GM21526 (cell line): ENCODE data around the gene MCEMP1.
A peak's percentile ranks its signal among the peaks of the same experiment; 100 is the strongest.
"Not testable (repeated sequence)": the region's sequence is repeated elsewhere in the genome, so short reads cannot be mapped to it uniquely, and the experiment has no call there.

Source experiments
- ATAC-seq: cut with Tn5 transposase; IDR thresholded peaks from one replicate; pipeline ENCODE4 v1.9.1; 2021; ENCODE audit warnings: moderate library complexity; ENCODE audit not compliant: unreplicated experiment, low FRiP score

Gene MCEMP1

GRCh38 chr19:7643031-7643415 is 33.9 kb upstream of the MCEMP1 start:
- no peak for ATAC-seq

- ATAC-seq: not testable (repeated sequence)
Measured at GRCh38 chr19:7643629-7644549, 33.0 kb upstream of the MCEMP1 start.

DNA sequence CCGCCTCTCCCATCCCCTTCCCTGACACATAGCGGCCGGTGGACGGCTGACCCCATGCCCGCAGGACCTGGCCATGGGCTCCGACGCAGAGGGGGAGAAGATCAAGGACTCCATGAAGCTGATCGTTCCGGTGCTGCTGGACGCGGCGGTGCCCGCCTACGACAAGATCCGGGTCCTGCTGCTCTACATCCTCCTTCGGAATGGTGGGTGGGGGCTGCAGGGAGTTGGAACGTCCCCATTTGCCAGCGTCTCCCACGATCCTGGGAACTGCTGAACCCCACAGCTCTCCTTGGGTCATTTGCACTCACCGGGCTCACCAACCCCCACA is 32.4 kb upstream of the MCEMP1 start:
- ATAC-seq: no peak

DNA sequence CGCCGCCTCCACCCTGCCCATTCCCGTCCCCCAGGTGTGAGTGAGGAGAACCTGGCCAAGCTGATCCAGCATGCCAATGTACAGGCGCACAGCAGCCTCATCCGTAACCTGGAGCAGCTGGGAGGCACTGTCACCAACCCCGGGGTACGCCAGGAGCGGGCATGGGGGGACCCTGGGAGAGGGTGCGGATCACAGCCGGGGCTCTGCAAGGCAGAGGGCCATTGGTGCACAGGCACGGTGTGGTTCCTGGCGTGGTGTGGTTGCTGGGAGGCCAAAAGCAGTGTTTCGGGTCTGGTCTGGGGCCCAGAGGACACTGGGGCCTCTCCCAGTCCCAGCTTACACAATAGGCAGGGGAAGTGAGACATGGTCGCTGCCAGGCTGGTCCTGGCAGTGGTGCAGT is 31.7 kb upstream of the MCEMP1 start:
- no peak for ATAC-seq

- no peak for ATAC-seq
Measured at GRCh38 chr19:7645656-7646425, 31.0 kb upstream of the MCEMP1 start.

DNA sequence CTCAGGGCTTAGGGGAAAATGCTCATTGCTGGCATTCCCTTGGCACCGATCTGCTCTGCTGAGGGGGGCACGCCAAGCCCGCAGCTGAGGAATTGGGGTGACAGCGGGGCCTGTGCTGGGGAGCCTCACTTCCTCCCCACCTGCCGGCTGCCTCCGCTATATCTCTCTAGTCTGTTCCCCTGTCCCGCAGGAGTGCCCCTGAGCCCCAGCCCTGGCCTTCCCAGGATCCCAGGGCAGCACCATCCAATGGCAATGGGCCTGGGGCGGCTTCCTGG is 30.5 kb upstream of the MCEMP1 start:
- ATAC-seq: no peak

DNA sequence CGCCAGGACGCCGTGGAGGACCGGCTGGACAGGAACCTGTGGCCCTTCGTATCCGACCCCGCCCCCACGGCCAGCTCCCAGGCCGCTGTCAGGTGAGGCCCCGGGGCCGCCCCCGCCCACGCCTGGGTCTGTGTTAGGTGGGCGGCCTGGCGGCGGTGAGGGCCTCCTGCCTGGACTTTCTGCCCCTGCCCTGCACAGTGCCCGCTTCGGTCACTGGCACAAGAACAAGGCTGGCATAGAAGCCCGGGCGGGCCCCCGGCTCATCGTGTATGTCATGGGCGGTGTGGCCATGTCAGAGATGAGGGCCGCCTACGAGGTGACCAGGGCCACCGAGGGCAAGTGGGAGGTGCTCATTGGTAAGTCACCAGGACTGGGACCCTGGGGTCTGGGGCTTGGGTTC is 29.7 kb upstream of the MCEMP1 start:
- ATAC-seq: no peak

DNA sequence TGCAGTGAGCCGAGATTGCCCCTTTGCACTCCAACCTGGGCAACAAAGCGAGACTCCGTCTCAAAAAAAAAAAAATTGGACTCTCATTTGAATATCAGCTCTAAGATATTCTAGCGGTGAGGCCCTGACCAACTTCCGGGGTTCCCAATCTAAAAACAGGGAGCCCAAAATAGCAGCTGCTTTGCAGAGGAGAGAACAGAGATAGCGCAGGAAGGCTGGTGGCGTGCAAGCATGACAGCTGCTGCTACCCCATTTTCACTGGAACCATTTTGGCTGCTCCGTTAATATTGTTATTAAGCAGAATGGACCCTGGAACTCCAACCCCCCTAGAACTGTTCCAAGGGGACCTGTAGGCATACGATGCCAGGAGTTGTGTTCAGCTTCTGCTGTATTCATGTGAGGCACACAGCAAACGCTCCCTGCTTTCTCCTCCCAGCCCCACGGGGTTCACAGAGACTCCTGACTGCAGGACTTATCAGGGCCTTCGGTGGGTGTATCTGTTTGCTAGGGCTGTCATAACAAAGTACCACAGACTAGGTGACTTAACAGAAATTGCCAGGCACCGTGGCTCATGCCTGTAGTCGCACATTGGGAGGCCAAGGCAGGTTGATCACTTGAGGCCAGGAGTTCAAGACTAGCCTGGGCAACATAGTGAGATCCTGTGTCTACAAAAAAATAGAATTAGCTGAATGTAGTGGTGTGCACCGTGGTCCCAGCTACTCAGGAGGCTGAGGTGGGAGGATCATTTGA is 28.4 kb upstream of the MCEMP1 start:
- ATAC-seq: no peak

- ATAC-seq: no peak
Measured at GRCh38 chr19:7650148-7650547, 26.7 kb upstream of the MCEMP1 start.

- ATAC-seq: no peak
Measured at GRCh38 chr19:7652061-7652641, 24.7 kb upstream of the MCEMP1 start.

DNA sequence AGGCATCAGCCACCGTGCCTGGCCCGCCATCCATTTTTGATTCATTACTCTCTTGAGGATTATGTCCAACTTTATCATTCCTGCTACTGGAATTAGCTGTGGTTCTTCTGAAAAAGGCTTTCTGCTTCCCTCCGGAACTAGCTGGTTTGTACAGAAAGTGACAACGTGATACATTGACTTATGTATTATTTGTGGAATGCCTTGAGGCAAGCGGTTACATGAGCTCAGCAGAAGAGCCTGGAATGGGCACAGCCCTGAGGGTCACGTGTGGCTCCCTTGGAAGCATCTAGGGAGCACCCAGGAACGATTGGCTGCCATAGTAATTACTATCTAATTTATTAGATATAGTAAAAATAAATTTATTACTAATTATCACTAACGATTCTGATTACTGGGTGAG is 22.5 kb upstream of the MCEMP1 start:
- ATAC-seq: no peak

GRCh38 chr19:7655581-7655980 is 21.3 kb upstream of the MCEMP1 start:
- ATAC-seq: no peak

DNA sequence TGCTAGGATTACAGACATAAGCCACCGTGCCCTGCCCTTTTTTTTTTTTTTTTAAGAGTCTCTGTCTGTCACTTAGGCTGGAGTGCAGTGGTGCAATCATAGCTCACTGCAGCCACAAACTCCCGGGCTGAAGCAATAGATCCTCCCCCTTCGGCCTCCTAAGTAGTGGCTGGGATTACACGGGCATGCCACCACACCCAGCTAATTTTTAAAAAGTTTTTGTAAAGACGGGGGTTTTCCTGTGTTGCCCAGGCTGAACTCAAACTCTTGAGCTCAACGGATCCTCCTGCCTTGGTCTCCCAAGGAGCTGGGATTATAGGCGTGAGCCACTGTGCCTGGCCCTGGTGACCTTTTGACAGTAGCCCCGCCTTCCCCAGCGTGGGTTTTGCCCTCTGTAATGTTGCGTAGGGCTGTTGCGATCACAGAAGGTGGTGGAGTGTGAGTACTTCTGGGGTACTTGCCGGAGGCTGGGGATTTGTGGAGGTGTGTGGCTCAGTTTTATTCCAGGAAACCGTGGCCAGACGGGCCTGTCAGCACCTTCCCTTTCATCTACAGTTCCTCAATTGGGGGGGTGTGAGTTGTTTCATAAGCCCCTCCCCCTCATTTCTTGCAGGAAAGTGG is 19.6 kb upstream of the MCEMP1 start:
- ATAC-seq: no peak

DNA sequence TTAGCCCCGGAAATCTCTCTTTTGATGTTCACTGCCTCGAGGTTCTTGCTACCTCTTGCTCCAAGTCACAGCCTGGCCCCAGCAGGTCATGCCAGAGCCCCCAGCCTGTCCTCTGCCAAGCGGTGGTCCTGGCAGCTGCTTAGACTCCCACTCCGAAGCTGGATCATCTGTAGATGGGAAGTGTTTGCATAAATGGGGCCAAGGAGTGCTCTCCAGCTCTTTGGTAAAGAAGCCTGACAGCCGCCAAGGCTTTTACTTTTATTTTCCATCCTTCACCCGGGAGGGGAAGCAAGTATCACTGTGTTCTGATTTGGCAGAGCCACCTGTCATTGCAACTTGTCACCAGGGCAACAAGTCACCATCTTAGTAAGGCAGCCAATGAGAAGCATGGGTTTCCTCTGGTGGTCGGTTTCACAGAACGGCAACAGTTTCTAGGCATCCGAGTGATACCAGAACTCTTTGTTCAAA is 18.6 kb upstream of the MCEMP1 start:
- ATAC-seq: peak; percentile 78

DNA sequence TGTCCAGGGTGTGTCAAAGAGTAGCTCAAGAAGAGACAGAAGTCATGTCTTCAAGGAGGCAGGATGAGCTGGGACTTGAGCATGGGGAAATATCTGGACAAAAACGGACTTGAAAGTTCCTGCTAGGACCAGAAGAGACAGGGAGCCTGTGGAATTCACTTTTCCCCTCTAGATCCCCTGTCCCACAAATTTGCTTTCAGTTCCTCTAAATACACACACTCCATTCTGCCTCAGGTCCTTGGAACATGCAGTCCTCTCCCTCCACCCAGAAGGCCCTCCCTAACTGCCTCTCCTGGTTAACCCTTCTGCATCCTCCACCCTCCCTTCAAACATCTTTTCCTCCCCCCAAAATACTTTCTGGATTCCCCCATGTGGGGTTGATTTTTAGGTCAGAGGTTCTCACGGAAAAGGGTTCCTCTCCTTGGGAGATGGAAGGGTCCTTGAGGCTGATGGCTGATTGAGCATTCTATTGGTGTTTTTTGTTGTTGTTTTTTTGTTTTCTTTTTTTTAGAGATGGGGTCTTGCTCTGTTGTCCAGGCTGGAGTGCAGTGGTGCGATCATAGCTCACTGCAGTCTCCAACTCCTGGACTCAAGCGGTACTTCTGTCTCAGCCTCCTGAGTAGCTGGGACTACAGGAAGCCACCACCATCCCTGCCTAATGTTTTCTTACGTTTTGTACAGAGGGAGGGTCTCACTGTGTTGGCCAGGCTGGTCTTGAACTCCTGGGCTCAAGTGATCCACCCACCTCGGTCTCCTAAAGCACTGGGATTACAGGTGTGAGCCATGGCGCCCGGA is 14.9 kb upstream of the MCEMP1 start:
- ATAC-seq: no peak

- no peak for ATAC-seq
Measured at GRCh38 chr19:7662657-7663056, 14.2 kb upstream of the MCEMP1 start.

DNA sequence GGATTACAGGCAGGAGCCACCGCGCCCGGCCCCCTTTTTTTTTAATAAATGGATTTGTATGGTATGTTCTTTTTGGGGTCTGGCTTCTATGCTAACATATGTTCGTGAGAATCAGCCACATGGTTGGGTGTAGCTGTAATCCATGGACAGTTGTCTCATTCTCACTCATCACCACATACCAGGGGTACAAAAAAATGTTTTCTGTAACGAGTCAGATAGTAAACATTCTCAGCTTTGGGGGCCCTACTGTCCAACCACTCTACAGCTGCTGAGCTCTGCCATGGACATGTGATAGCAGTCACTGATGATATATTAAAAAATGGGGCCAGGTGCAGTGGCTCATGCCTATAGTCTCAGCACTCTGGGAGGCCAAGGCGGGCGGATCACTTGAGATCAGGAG is 13.2 kb upstream of the MCEMP1 start:
- no peak for ATAC-seq

DNA sequence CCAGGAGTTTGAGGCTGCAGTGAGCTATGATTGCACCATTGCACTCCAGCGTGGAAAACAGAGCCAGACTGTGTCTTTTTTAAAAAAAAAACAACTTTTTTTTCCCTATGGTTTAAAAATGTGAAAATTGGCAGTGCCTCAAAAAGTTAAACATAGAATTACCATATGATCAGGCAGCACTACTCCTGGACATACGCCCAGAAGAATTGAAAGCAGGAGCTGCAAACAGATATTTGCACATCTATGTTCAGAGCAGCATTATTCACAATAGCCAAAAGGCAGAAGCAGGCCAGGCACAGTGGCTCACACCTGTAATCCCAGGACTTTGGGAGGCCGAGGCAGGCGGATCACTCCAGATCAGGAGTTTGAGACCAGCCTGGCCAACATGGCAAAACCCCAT is 11.8 kb upstream of the MCEMP1 start:
- ATAC-seq: no peak

- no peak for ATAC-seq
Measured at GRCh38 chr19:7668842-7669241, 8.0 kb upstream of the MCEMP1 start, which contains the start of gene RETN. Gene RETN, plus strand, starts transcription at chr19:7669049. Its CDS starts 278 bp downstream, at chr19:7669327.

GRCh38 chr19:7669641-7670040 is 7.2 kb upstream of the MCEMP1 start:
- no peak for ATAC-seq
